Lower leg skin (tissue), 3 donors: Measurements from ENCODE around the gene NXPH3.

Experiments used
- CTCF ChIP-seq, 3 donors: fragments of 450-650 bp; IDR thresholded peaks; one replicate each; pipeline ENCODE4 v1.5.1; 2016; ENCODE audit warnings: antibody characterized with exemption in 3 of 3, mild to moderate bottlenecking in 3 of 3, moderate library complexity in 2 of 3
- POLR2A ChIP-seq, 2 donors: fragments of 450-650 bp; IDR thresholded peaks; one replicate each; pipeline ENCODE4 v1.6.1; 2016 to 2017; ENCODE audit warnings: antibody characterized with exemption in 2 of 2, mild to moderate bottlenecking in 1 of 2, moderate library complexity in 1 of 2

GRCh38 chr17:49582789-49583188, 7.1 kb downstream of the NXPH3 start:
- TF ChIP-seq POLR2A (IDR thresholded peaks at IDR 0.05), result no peak
- TF ChIP-seq CTCF (IDR thresholded peaks at IDR 0.05), result no peak
